WI38 (cell line): ENCODE results near the gene HS3ST6.
A peak's percentile ranks its signal among the peaks of the same experiment; 100 is the strongest.
"Not testable (repeated sequence)": the region's sequence is repeated elsewhere in the genome, so short reads cannot be mapped to it uniquely, and the experiment has no call there.

Experiments
- H3K4me3 ChIP-seq: 2 replicates; pipeline ENCODE4 v1.5.1; 2011; ENCODE audit warnings: low read depth, mild to moderate bottlenecking, control low read depth, low read length
- CTCF ChIP-seq: IDR thresholded peaks from 2 replicates; pipeline ENCODE4 v1.5.1; 2012; ENCODE audit warnings: low read depth, mild to moderate bottlenecking, control low read depth, low read length

The HS3ST6 gene

GRCh38 chr16:1961651-1962067 lies 43.4 kb upstream of the HS3ST6 start:
- no peak for TF ChIP-seq CTCF
- H3K4me3 ChIP-seq: no peak overlapping the region

DNA sequence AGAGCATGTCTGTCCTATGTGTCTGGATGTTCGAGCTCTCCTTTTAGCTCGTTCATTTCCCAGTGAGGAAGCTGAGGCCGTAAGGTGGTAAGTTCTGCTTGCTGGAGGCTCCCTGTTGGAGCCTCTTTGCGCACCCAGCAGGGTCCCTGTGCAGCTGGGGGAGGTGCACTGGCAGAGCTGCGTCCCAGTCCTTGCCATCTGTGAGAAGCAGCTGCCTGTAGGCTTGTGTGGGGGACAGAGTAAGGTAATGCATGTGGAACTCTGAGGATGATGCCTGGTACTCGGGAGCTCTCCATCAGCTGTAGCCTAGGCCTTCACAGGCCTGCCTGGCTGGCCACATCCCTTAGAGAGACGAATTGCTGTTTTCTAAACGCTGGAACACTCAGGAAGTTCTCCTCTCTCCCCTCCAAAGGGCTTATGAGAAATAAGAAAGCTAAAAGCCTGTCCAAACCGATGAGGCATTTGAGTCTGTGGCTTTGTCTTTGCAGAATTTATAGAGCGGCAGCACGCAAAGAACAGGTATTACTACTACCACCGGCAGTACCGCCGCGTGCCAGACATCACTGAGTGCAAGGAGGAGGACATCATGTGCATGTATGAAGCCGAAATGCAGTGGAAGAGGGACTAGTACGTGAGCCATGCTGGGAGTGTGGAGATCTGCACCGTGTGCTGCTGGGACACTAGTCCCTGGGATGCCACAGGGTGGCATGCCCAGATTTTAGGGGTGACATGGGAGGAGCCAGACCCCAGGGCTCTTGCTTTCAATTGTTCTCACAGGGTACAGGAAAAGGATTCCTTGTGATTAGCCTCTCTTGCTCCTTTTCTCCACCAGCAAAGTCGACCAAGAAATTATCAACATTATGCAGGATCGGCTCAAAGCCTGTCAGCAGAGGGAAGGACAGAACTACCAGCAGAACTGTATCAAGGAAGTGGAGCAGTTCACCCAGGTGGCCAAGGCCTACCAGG lies 42.7 kb upstream of the HS3ST6 start:
- TF ChIP-seq CTCF: no peak
- H3K4me3 ChIP-seq: peak overlapping the region; percentile 79

DNA sequence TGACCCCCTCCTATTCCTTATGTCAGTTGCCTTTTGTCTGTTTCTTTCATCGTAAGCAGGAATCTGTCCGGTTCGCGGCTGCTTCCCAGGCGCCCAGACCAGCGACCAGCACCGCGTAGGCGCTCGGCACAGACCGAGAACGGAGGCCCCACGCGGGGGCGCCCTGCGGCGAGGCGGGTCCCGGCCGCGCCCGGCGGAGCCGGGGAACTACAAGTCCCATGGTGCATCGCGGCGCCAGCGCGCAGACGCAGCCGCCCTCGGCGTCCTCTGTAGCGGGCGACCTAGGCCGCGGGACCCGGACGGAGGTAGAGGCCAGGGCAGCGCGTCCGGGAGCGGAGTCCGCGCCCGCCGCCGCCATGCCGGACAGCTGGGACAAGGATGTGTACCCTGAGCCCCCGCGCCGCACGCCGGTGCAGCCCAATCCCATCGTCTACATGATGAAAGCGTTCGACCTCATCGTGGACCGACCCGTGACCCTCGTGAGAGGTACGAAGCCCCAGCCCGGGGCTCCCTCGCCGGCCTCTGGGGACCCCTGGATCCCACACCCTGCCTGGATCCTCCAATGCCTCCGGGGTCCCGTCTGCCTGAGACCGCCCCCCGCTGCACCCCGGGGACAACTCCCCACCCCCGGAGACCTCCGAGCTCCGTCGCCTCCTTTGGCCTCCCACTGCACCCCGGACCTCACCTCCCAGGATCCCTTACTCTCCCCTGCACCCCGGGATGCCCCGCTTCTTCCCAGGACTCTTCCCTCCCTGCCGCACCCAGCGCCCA lies 41.2 kb upstream of the HS3ST6 start, which contains the start of gene NDUFB10:
Gene NDUFB10 (plus strand): TSS at position 270 of the 771 bp plus-strand sequence. CDS start 87 bp downstream, at position 357.
- H3K4me3 ChIP-seq: peak within 1 kb of the TSS; percentile 79
- TF ChIP-seq CTCF: peak; percentile 56

GRCh38 chr16:1958715-1959268 lies 40.6 kb upstream of the HS3ST6 start:
- H3K4me3 ChIP-seq: peak overlapping the region; percentile 79; the same call in 1 of the 2 replicates
- no peak for TF ChIP-seq CTCF

DNA sequence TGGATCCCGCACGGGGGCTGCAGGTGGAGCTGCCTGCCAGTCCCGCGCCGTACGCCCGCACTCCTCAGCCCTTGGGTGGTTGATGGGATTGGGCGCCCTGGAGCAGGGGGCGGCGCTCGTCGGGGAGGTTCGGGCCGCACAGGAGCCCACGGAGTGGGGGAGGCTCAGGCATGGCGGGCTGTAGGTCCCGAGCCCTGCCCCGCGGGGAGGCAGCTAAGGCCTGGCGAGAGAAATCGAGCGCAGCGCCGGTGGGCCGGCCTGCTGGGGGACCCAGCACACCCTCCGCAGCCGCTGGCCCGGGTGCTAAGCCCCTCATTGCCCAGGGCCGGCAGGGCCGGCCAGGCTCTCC lies 39.9 kb upstream of the HS3ST6 start:
- not testable (repeated sequence) for H3K4me3 ChIP-seq

DNA sequence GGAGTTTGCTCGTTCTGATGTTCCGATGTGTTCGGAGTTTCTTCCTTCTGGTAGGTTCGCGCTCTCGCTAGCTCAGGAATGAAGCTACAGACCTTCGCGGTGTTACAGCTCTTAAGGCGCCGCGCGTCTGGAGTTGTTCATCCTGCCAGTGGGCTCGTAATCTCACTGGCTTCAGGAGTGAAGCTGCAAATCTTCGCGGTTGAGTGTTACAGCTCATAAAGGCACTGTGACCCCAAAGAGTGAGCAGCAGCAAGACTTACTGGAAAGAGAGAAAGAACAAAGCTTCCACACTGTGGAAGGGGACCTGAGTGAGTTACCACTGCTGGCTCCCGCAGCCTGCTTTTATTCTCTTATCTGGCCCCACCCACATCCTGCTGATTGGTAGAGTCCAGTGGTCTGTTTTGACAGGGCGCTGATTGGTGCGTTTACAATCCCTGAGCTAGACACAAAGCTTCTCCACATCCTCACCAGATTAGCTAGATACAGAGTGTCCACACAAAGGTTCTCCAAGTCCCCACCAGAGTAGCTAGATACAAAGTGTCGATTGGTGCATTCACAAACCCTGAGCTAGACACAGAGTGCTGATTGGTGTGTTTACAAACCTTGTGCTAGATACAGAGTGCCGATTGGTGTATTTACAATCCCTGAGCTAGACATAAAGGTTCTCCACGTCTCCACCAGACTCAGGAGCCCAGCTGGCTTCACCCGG lies 39.4 kb upstream of the HS3ST6 start:
- H3K4me3 ChIP-seq: not testable (repeated sequence)

DNA sequence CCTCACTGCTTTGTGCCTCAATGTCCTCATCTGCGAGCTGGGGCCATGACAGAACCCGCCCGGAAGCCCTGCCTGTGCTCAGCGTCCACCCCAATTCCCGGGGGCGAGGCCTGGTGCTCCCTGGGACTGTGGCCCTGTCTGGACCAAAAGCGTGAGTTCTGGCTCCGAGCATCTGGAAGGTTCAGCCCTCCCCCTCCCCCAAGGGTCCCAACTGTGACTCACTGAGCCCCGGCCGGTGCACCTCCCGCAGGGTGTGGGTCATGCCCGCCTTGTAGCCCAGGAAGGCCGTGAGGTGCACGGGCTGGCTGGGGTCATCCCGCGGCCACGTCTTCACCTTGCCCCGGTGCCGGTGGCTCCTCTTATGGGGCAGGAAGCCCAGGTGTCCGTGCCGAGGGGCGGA lies 35.5 kb upstream of the HS3ST6 start:
- H3K4me3 ChIP-seq: no peak overlapping the region
- TF ChIP-seq CTCF: no peak
